CD4-positive, alpha-beta T cell treated with Interleukin-15 for 4 hours (primary cell): ENCODE results near the gene COPG2.
"Not testable (repeated sequence)": the region's sequence is repeated elsewhere in the genome, so short reads cannot be mapped to it uniquely, and the experiment has no call there.

ENCODE experiments used
- DNase-seq: peaks from one replicate; pipeline ENCODE4 v3.0.0-alpha.2; 2020; ENCODE audit warnings: low spot score

The COPG2 gene

DNA sequence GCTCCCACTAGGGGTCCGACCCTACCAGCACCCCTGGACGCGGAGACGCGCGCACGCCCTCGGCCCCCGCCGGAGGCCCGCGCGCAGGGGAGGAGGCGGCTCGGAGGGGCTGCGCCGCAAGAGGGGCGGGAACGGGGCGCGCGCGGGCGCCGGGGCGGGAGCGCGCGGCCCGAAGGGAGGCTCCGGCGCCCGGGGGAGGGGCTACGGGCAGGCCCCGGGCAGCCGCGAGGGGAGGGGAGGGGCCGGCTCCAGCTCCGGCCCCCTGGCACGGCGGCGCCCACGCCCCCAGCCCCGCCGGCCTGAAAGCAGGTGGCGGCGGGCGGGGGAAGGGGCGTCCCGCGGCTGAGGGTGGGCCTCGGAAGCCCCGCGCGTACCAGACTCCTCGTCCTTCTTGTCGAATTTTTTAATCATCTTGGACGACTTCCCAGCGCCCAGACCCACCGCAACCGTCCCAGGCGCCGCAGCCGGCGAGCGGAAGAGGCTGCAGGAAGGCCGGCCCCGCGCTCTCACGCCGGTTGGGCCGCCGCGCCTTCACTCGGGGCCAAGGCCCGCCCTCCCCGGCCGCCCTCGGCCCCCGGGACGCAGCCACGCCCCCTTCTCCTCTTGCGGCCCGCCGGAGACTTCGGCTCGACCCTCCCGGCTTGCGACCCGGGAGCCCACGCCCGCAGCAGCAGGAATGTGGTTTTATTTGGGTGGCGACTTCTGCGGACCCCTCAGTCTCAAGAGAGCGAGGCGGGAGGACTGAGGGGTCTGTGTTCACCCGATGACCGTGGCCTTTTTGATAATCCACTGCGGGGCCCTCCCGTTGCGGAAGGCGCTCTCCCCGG is at the start of gene COPG2:
TSS of gene COPG2 (minus strand) at position 491 of the 827 bp plus-strand sequence. CDS start at position 411, 80 bp downstream.
- peak; percentile 62 for DNase-seq

GRCh38 chr7:130712416-130712815 is 43.9 kb upstream of the COPG2 start:
- DNase-seq: no peak

- no peak for DNase-seq
Observed at GRCh38 chr7:130708766-130709165, 40.2 kb upstream of the COPG2 start.

- DNase-seq: no peak
Observed at GRCh38 chr7:130708001-130708400, 39.5 kb upstream of the COPG2 start.

DNA sequence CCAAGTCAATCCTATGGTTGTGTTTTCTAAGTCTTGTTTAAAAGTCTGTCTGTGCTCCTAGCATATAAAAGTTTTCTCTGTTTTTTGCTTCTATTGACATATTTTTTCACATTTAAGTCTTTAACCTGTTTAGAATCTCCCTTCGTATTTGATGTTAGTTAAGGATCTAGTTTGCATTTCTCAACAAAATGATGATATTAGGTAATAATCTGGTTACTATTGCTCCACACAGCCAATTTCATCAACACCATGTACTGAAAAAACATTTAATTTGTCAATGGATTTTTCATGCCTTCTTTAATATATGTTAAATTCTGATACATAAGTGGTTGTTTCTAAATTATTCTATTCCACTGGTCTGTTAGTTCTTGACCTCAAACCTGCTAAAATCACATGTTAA is 35.3 kb upstream of the COPG2 start:
- no peak for DNase-seq

- DNase-seq: no peak
Observed at GRCh38 chr7:130701650-130702049, 33.1 kb upstream of the COPG2 start.

DNA sequence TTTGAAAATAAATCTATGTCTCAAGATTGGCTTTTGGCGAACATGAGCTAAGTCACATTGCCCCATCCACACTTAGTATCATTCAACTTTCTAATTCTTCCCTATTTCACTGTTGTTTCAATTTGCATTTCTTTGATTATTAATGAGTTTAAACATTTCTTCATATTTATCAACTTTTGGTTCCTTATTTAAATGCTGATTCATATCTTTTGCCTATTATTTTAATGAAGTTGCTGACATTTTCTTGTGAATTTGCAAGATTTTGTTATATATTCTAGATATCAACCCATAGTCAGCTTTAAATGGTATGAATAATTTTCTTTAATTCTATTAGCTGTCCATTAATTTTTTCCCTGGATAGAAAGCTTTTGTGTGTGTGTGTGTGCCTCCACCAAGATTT is 32.2 kb upstream of the COPG2 start:
- no peak for DNase-seq

- no peak for DNase-seq
Observed at GRCh38 chr7:130699686-130700085, 31.1 kb upstream of the COPG2 start.

GRCh38 chr7:130697820-130698219 is 29.3 kb upstream of the COPG2 start:
- DNase-seq: no peak

- DNase-seq: peak; percentile 6
Observed at GRCh38 chr7:130695840-130696239, 27.3 kb upstream of the COPG2 start.

DNA sequence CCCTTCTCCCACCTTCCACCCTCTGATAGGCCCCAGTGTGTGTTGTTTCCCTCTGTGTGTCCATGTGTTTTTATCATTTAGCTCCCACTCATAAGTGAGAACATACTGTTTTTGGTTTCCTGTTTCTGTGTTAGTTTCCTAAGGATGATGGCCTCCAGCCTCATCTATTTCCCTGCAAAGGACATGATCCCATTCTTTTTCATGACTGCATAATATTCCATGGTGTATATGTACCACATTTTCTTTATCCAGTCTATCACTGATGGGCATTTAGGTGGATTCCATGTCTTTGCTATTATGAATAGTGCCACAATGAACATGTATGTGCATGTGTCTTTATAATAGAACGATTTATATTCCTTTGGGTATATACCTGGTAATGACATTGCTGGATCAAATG is 23.8 kb upstream of the COPG2 start:
- DNase-seq: not testable (repeated sequence)

DNA sequence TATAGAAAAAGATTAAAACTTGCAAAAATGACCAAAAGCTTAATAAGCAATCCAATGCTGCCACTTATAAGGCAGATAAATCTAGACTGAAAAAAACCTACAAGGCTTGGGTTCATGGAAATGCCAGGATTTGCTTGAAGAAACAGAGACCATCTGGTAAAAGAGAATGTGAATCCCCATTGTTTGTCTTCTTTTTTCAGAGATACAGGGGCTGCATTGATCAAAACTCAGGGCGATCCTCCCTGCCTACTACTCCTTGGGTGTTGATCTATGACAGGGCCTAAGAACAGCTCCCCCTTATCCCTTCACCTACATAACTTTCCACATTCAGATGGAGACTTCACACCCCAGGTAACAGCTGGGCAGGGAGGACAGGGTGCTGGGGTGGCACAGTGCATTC is 21.1 kb upstream of the COPG2 start:
- DNase-seq: no peak

- no peak for DNase-seq
Observed at GRCh38 chr7:130683026-130683425, 14.5 kb upstream of the COPG2 start.

DNA sequence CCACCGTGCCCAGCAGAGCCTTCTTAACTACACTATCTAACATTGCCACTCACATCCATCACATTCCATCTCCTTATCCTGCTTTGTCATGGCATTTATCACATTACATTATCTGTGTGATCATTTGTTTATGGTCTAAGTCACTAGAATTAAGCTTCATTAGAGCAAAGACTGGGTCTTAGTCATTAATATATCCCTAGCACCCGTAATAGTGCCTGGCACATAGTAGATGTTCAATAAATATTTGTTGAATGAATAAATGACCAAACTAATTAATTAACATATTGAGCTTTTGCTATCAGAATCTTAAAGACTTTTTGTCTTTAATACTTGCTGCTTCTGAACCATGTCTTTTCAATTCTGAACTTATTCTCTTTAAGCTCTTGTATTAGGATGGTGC is 5.9 kb upstream of the COPG2 start:
- no peak for DNase-seq

GRCh38 chr7:130673066-130673465 is 4.5 kb upstream of the COPG2 start:
- DNase-seq: no peak

DNA sequence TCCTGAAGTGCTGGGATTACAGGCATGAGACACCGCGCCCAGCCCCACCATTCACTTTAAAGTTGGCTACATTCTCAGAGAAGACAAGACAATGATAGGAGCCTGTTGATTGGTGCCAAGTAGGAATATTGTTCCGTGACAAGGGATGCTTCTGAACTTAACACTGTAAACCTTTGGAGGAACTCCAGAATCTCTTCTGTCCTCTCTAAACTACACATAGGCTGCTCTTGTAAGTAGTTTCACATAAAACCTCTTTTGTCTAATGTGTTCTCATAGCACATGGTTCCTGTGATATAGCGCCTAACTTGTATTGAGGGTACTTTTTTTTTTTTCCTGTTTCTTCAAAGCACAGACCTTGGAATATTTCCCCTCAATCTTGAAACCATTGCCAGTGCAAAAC is 3.6 kb upstream of the COPG2 start:
- no peak for DNase-seq

DNA sequence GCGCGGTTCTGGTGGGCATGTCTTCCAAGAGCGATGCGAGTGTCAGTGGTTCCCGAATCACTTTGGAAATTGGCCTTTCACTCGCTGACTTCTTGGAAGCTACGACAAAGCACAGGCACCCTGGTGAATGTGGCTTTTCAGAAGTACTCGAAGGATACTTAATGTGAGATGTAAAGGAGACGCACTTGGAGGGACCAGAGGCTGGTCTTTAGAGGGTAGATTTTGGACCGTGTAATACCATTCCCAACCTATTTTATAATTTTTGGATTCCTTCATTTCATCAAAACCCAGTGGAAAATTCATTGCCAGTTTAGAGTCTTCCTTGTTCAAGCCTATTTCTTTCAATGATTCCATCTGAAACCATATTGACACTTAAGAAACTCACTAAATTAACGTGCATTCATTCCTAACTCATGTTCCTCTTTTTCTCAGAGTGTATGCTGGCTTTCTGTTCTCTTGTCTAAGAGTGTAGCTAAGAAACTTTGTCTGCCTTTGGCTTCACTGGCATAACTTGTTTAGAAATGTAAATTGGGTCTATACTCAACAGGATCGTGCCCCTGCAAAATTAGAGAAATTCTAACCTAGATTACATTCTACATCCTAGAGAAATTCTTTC is 645 bp upstream of the COPG2 start:
- DNase-seq: peak; percentile 7

GRCh38 chr7:130667593-130668257 is 823 bp downstream of the COPG2 start:
- no peak for DNase-seq

- no peak for DNase-seq
Observed at GRCh38 chr7:130662426-130662825, 6.1 kb downstream of the COPG2 start.

GRCh38 chr7:130655286-130655685 is 13.3 kb downstream of the COPG2 start:
- no peak for DNase-seq

DNA sequence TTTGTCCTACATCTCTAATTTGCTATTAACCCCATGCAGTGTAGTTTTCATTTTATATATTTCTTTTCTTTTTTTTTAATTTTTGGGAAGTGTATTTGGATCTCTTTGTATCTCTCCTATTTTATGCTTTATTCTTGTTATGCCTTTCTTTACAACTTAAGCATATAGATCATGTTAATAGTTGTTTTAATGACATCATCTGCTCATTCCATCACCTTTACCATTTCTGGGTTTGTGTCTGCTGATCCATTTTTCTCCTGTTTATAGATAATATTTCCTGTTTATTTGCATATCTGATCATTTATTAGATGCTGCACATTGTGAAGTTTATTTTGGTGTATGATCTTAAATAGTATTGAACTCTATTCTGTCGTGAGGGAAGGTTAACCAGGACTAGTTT is 13.7 kb downstream of the COPG2 start:
- no peak for DNase-seq

- DNase-seq: no peak
Observed at GRCh38 chr7:130650611-130651120, 17.9 kb downstream of the COPG2 start.
